Endodermal cell (in vitro differentiated cells): ENCODE measurements around the gene VPS33A. TPM values are rescaled to one million over a fixed set of nuclear protein-coding genes. Genes with fewer than 3 reads are reported as not detected.
A peak's percentile ranks its signal among the peaks of the same experiment; 100 is the strongest.

ENCODE experiments used
- DNase-seq: peaks from one replicate; pipeline ENCODE4 v3.0.0-alpha.2; 2017
- H3K27ac ChIP-seq: 2 replicates; pipeline ENCODE4 v1.5.1; 2013; ENCODE audit warnings: mild to moderate bottlenecking, low read depth, low read length, moderate library complexity
- H3K27me3 ChIP-seq: 2 replicates; pipeline ENCODE4 v1.6.1; 2013; ENCODE audit warnings: mild to moderate bottlenecking, low read length, moderate library complexity; ENCODE audit not compliant: insufficient read depth, control insufficient read depth, poor library complexity, severe bottlenecking
- H3K36me3 ChIP-seq: 2 replicates; pipeline ENCODE4 v1.7.0; 2013; ENCODE audit warnings: mild to moderate bottlenecking, low read length, moderate library complexity; ENCODE audit not compliant: control insufficient read depth, insufficient read depth
- H3K4me1 ChIP-seq: one replicate; pipeline ENCODE4 v1.7.0; 2013; ENCODE audit warnings: low read length; ENCODE audit not compliant: control insufficient read depth, insufficient read depth
- H3K4me3 ChIP-seq: 2 replicates; pipeline ENCODE4 v1.5.1; 2013; ENCODE audit warnings: mild to moderate bottlenecking, low read length, moderate library complexity
- H3K9ac ChIP-seq: 2 replicates; pipeline ENCODE4 v1.6.1; 2013; ENCODE audit warnings: mild to moderate bottlenecking, low read length, moderate library complexity; ENCODE audit not compliant: poor library complexity, severe bottlenecking; ENCODE audit errors: extremely low read depth
- H3K9me3 ChIP-seq: 2 replicates; pipeline ENCODE4 v1.6.1; 2013; ENCODE audit warnings: mild to moderate bottlenecking, low read length, moderate library complexity; ENCODE audit not compliant: control insufficient read depth
- H3K27ac Mint-ChIP-seq: 2 replicates; pipeline ENCODE4 v1.8.0; 2020; ENCODE audit warnings: mixed read lengths
- H3K27me3 Mint-ChIP-seq: 2 replicates; pipeline ENCODE4 v1.8.0; 2021; ENCODE audit warnings: mild to moderate bottlenecking, mixed read lengths; ENCODE audit not compliant: insufficient read depth
- H3K36me3 Mint-ChIP-seq: 2 replicates; pipeline ENCODE4 v1.8.0; 2020; ENCODE audit warnings: low read depth, mixed read lengths
- H3K4me1 Mint-ChIP-seq: 2 replicates; pipeline ENCODE4 v1.8.0; 2020; ENCODE audit warnings: mixed read lengths
- H3K4me3 Mint-ChIP-seq: 2 replicates; pipeline ENCODE4 v1.8.0; 2020; ENCODE audit warnings: mild to moderate bottlenecking, moderate library complexity, mixed read lengths
- H3K9me3 Mint-ChIP-seq: 2 replicates; pipeline ENCODE4 v1.8.0; 2020; ENCODE audit warnings: mild to moderate bottlenecking, mixed read lengths
- CTCF ChIP-seq: fragments of 200-600 bp; sonication (generic); conservative IDR thresholded peaks from 2 replicates; pipeline ENCODE4 v1.5.0; 2021; ENCODE audit warnings: antibody characterized with exemption, mild to moderate bottlenecking
- WGBS, 2 experiments: methylation state at CpG; one replicate each; pipeline versions ENCODE4 v1.1.5 to v1.1.7; 2013; ENCODE audit warnings: missing lambda C conversion rate in 2 of 2, mixed read lengths in 1 of 2; ENCODE audit not compliant: insufficient coverage in 1 of 2, insufficient read length in 1 of 2; 5-methylcytosine and 5-hydroxymethylcytosine counted together
- total RNA-seq, 2 donors: library from RNA; stranded (reverse); fragmentation: NEBNext Ultra II Directional in 1 of 2; extraction: Animal tissue kit (Norgen Biotek cat#: 25700) in 1 of 2; gene quantifications; 2 replicates in 1 of 2; 3 replicates in 1 of 2; pipeline ENCODE4 v1.2.1, GENCODE V29; 2021

VPS33A gene
- total RNA-seq, 2 donors from 2014 or later: 50.6 to 52.8 TPM

- Histone ChIP-seq H3K36me3 (peaks cover 42% of the 10 kb centered on the region), H3K27me3 (peaks cover 17% of the 10 kb centered on the region), H3K4me1 (no peaks in the 10 kb centered on the region), H3K9me3 (no peaks in the 10 kb centered on the region), H3K9ac (no peak overlapping the region), H3K27ac (no peak overlapping the region), H3K4me3 (no peak overlapping the region)
- Mint-ChIP-seq H3K4me3 (no peak overlapping the region), H3K27me3 (peaks cover 45% of the 10 kb centered on the region), H3K27ac (no peak overlapping the region), H3K4me1 (peaks cover 5% of the 10 kb centered on the region), H3K36me3 (peaks cover 30% of the 10 kb centered on the region), H3K9me3 (no peaks in the 10 kb centered on the region)
- no peak for TF ChIP-seq CTCF
- peak; percentile 68 for DNase-seq
- WGBS, 2 experiments: 90 to 94% methylated on average over 26 to 27 of the region's 27 CpGs
Measured at GRCh38 chr12:122206111-122206881, 60.0 kb downstream of the VPS33A start.

- Mint-ChIP-seq H3K9me3 (no peaks in the 10 kb centered on the region), H3K27me3 (peaks cover 51% of the 10 kb centered on the region), H3K27ac (no peak overlapping the region), H3K4me1 (peaks cover 5% of the 10 kb centered on the region), H3K36me3 (peaks cover 24% of the 10 kb centered on the region), H3K4me3 (peak overlapping the region; percentile 58)
- no peaks in the 10 kb centered on the region for H3K4me1 ChIP-seq
- peaks cover 17% of the 10 kb centered on the region for H3K27me3 ChIP-seq
- 69 to 77% methylated on average over 18 to 23 of the region's 23 CpGs for WGBS, 2 experiments
- peaks cover 33% of the 10 kb centered on the region for H3K36me3 ChIP-seq
- no peaks in the 10 kb centered on the region for H3K9me3 ChIP-seq
- H3K4me3 ChIP-seq: peak overlapping the region; percentile 75
- TF ChIP-seq CTCF: no peak
- no peak overlapping the region for H3K27ac ChIP-seq
- peak; percentile 77 for DNase-seq
- H3K9ac ChIP-seq: peak overlapping the region; percentile 15
Measured at GRCh38 chr12:122205053-122205925, 61.0 kb downstream of the VPS33A start.

- peak overlapping the region; percentile 75 for H3K4me3 ChIP-seq
- peak; percentile 83 for DNase-seq
- H3K4me1 Mint-ChIP-seq: peaks cover 5% of the 10 kb centered on the region
- no peak overlapping the region for H3K27ac ChIP-seq
- H3K9me3 ChIP-seq: no peaks in the 10 kb centered on the region
- H3K27ac Mint-ChIP-seq: no peak overlapping the region
- peak overlapping the region; percentile 16 for H3K9ac ChIP-seq
- H3K36me3 Mint-ChIP-seq: peaks cover 17% of the 10 kb centered on the region
- H3K27me3 Mint-ChIP-seq: peaks cover 59% of the 10 kb centered on the region
- TF ChIP-seq CTCF: no peak
- peaks cover 17% of the 10 kb centered on the region for H3K27me3 ChIP-seq
- 10 to 14% methylated on average over 48 to 71 of the region's 71 CpGs for WGBS, 2 experiments
- peaks cover 24% of the 10 kb centered on the region for H3K36me3 ChIP-seq
- peak overlapping the region; percentile 58 for H3K4me3 Mint-ChIP-seq
- H3K4me1 ChIP-seq: no peaks in the 10 kb centered on the region
- no peaks in the 10 kb centered on the region for H3K9me3 Mint-ChIP-seq
Measured at GRCh38 chr12:122204167-122205052, 61.9 kb downstream of the VPS33A start.
